Measurements from ENCODE around the gene MAT2A. TPM values are rescaled to one million over a fixed set of nuclear protein-coding genes. Genes with fewer than 3 reads are reported as not detected.
A peak's percentile ranks its signal among the peaks of the same experiment; 100 is the strongest.

Gene MAT2A
- polyA plus RNA-seq, 1 experiment = 409 TPM

DNA sequence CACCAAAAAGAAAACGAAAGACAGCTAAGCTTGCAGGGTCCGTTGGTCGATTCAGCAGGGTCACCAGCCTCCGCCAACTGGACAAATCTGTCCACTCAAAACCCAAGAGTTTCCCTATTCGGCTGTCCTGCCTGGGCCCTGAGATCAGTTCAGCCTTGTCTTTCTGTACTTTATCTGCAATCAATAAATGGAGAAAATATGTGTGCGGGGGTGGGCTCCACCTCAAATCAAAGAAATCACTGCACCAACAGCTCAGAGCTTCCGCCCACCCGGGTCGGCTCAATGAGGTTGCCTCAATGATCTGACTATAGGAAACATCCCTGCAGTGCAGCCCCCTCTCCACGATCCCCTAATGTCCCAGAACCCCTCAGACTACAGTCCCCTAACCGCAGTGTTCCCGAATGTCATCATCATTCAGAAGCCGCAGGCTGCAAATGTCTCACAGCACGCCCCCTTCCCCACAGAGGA lies 21.9 kb downstream of the MAT2A start:
- CTCF ChIA-PET = interaction anchor here (0.6 to 1.8 kb wide), 4 partner anchors 9 to 600 kb away, joined by 3 to 14 read pairs (median 8); no protein-coding TSS in a partner anchor

DNA sequence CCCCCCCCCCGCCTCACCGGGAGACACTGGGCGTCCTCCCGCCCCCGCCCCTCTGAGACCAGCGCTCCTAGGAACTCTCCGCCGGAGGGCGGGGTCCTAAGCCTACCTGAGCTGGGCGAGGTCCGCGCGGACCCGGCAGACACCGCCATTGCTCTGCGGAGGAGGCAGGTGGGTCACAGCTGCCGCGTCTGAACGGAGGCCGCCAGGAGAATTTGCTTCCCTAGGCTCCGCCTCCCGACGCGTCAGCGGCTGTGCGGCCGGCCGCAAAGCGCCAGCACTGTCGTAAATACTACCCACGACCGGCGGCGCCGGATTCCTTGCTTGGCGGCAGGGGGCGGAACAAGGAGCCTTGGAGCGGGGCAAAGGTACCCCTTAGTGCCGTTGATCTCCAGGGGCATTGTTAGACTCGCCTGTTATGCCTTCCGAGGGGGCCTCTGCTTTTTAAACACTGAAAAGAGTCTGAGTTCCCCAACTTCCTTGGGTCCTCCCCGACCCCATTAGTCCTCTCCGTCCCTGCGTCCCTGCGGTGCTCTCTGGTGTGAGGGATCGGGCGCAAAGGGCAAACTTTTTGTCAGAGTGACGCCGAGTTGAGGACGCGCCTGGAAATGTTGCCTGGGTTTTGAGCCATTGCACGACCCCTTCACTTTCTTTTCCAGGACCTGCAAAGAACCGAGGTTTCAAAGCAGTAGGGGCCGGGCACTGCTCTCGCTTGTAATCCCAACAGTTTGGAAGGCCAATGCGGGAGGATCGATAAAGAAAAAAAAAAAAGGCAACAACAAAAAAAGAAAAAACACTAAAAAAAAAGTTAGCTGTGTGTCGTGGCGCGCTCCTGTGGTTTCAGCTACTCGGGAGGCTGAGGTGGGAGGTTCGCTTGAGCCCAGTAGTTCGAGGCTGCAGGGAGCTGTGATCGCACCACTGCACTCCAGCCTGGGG lies 22.6 kb downstream of the MAT2A start, which contains the start of gene GGCX:
Gene GGCX (minus strand): TSS at position 214 of the 933 bp plus-strand sequence. CDS start 65 bp downstream, at position 149.
- DNase-seq (ENCODE audit: low read depth, low spot score) = peak; percentile 83
- TF ChIP-seq, protein P1, sequence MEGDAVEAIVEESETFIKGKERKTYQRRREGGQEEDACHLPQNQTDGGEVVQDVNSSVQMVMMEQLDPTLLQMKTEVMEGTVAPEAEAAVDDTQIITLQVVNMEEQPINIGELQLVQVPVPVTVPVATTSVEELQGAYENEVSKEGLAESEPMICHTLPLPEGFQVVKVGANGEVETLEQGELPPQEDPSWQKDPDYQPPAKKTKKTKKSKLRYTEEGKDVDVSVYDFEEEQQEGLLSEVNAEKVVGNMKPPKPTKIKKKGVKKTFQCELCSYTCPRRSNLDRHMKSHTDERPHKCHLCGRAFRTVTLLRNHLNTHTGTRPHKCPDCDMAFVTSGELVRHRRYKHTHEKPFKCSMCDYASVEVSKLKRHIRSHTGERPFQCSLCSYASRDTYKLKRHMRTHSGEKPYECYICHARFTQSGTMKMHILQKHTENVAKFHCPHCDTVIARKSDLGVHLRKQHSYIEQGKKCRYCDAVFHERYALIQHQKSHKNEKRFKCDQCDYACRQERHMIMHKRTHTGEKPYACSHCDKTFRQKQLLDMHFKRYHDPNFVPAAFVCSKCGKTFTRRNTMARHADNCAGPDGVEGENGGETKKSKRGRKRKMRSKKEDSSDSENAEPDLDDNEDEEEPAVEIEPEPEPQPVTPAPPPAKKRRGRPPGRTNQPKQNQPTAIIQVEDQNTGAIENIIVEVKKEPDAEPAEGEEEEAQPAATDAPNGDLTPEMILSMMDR (IDR thresholded peaks at IDR 0.05; ENCODE audit: low read depth, low read length) = no peak
- ChIA-PET POLR2A (interaction anchor here (0.5 to 2.3 kb wide), 7 partner anchors 9 to 419 kb away, joined by 3 to 9 read pairs (median 6); partner anchors contain the start of genes MAT2A and USP39), CTCF (interaction anchor here (0.6 to 1.8 kb wide), 5 partner anchors 9 to 601 kb away, joined by 3 to 14 read pairs (median 6); no protein-coding TSS in a partner anchor)
- H3K27me3 ChIP-seq (ENCODE audit: control insufficient read depth, insufficient read depth, low read length) = no peaks in the 10 kb centered on the region
- peak within 1 kb of the TSS; percentile 73 for H3K27ac ChIP-seq (ENCODE audit: low read depth, low read length)
- no peaks in the 10 kb centered on the region; the same call in 1 of the 2 replicates for H3K9me3 ChIP-seq (ENCODE audit: control insufficient read depth, insufficient read depth, low read length)
- H3K4me3 ChIP-seq (ENCODE audit: low read depth, low read length) = peak within 1 kb of the TSS; percentile 92

More for the DNA sequence above, 21.9 kb downstream of the MAT2A start:
- POLR2A ChIA-PET = interaction anchor here (1.0 to 2.3 kb wide), 3 partner anchors 9 to 22 kb away, joined by 6 to 9 read pairs (median 8); partner anchors contain the start of gene MAT2A
- DNase-seq (ENCODE audit: low read depth, low spot score) = no peak
- Histone ChIP-seq H3K27me3 (ENCODE audit: control insufficient read depth, insufficient read depth, low read length) (no peaks in the 10 kb centered on the region), H3K9me3 (ENCODE audit: control insufficient read depth, insufficient read depth, low read length) (no peaks in the 10 kb centered on the region; the same call in 1 of the 2 replicates), H3K4me3 (ENCODE audit: low read depth, low read length) (peak overlapping the region; percentile 92), H3K27ac (ENCODE audit: low read depth, low read length) (peak overlapping the region; percentile 31)
- TF ChIP-seq, protein P1 (IDR thresholded peaks at IDR 0.05; ENCODE audit: low read depth, low read length) = no peak

DNA sequence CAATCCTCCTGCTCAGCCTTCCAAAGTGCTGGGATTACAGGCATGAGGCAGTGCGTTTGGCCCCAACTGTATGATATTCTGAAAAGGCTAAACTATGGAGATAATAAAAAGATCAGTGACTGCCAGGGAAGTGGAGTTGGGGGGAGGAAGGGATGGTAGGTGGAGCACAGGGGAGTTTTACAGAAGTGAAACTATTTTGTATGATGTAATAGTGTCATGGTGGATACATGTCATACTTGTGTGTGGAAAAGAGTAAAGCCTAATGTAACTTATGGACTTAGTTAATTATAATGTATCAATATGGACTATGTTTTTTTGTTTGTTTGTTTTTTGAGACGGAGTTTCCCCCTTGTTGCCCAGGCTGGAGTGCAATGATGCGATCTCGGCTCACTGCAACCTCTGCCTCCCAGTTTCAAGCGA lies 25.2 kb downstream of the MAT2A start:
- Histone ChIP-seq H3K27ac (ENCODE audit: low read depth, low read length) (no peak overlapping the region), H3K27me3 (ENCODE audit: control insufficient read depth, insufficient read depth, low read length) (peaks cover under 1% of the 10 kb centered on the region), H3K4me3 (ENCODE audit: low read depth, low read length) (no peak overlapping the region), H3K9me3 (ENCODE audit: control insufficient read depth, insufficient read depth, low read length) (no peaks in the 10 kb centered on the region; the same call in 1 of the 2 replicates)
- TF ChIP-seq, protein P1 (IDR thresholded peaks at IDR 0.05; ENCODE audit: low read depth, low read length) = no peak
- no peak for DNase-seq (ENCODE audit: low read depth, low spot score)
- ChIA-PET CTCF (interaction anchor here (0.6 kb wide), 1 partner anchor 12 kb away, joined by 4 read pairs; no protein-coding TSS in a partner anchor), POLR2A (interaction anchor here (0.6 kb wide), 1 partner anchor 24 kb away, joined by 3 read pairs; no protein-coding TSS in a partner anchor)

DNA sequence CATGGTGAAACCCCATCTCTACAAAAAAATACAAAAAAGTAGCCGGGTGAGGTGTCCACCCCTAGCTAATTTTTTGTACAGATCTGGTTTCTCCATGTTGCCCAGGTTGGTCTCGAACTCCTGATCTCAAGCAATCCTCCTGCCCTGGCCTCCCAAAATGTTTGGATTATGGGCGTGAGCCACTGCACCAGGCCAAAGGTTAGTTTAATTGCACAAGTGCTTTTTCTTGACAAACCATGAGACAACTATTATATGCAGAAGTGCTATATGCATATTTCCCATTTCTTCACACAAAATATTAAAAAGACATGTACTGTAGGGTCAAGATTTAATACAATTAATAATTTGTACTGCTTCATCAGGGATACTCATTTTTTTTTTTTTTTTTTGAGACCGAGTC lies 27.3 kb downstream of the MAT2A start:
- no peak overlapping the region for H3K27ac ChIP-seq (ENCODE audit: low read depth, low read length)
- no peak for DNase-seq (ENCODE audit: low read depth, low spot score)
- TF ChIP-seq, protein P1 (IDR thresholded peaks at IDR 0.05; ENCODE audit: low read depth, low read length) = no peak
- H3K9me3 ChIP-seq (ENCODE audit: control insufficient read depth, insufficient read depth, low read length) = no peaks in the 10 kb centered on the region; the same call in 1 of the 2 replicates
- H3K27me3 ChIP-seq (ENCODE audit: control insufficient read depth, insufficient read depth, low read length) = peaks cover 18% of the 10 kb centered on the region
- ChIA-PET POLR2A (no interaction called here), CTCF (interaction anchor here (1.1 kb wide), 1 partner anchor 12 kb away, joined by 3 read pairs; no protein-coding TSS in a partner anchor)
- H3K4me3 ChIP-seq (ENCODE audit: low read depth, low read length) = no peak overlapping the region

Measured in AG04450 (cell line).